HG03469 (cell line): ENCODE measurements around the gene PIAS4.

Experiments used
- ATAC-seq: cut with Tn5 transposase; IDR thresholded peaks from one replicate; pipeline ENCODE4 v1.9.1; 2021; ENCODE audit warnings: mild to moderate bottlenecking, moderate library complexity, moderate number of reproducible peaks; ENCODE audit not compliant: unreplicated experiment

The PIAS4 gene

DNA sequence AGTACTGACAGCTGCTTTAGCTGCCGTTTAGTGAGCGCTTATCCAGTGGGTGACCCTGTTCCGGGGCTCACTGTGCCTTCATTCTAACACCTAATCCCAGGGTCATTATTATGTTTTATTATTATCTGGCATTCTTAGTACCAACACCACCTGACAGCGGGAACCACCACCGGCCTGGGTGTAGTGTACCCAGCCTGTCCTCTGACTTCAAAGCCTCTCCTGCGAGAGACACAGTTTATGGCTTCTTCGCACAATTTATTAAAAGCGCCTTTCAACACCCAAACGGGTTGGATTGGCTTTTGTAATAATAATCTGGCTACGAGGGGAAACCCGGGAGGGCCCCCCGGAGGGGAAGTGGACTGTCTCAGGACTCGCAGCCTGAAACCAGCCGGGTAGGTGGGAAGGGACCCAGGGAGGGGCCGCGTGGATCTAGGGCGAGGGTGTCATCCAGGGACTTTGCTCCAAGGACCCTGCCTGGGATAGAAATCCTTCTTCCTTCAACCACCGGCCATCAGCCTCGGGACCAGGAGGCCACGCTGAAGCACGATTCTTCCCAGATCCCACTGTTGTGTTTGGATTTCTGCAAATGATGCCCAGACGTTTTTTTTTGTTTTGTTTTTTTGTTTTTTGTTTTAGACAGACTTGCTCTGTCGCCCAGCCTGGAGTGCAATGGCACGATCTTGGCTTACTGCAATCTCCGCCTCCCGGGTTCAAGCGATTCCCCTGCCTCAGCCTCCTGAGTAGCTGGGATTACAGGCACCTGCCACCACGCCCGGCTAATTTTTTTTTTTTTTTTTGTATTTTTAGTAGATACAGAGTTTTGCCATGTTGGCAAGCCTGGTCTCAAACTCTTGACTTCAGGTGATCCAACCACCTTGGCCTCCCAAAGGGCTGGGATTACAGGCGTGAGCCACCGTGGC lies 60.8 kb downstream of the PIAS4 start:
- no peak for ATAC-seq

DNA sequence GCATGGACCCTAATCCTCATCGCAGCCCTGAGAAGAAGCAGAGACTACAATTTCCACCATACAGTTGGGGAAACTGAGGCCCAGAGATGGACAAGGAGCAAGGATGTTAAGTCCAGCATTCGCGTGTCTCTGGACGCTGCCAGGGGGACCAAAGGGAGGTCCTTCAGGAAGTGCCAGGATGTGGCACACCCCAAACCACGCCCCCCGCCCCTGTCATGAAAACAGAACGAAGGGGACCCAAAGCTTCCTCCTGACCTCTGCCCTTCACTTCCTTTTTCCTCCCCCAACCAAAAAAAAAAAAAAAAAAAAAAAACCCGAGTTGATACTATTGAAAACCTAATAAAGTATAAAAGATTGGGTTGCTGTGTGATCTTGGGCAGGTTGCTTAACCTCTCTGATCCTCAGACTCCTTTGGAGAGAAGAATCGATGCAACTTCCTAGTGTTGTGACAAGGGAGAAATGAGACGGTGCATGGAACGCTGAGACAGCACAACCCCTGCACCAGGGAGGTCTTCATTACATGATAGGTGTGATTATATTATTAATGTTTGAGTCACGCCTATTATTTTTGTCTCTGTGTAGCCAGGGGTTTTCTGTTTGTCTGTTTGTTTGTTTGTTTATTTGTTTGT lies 61.9 kb downstream of the PIAS4 start:
- no peak for ATAC-seq

DNA sequence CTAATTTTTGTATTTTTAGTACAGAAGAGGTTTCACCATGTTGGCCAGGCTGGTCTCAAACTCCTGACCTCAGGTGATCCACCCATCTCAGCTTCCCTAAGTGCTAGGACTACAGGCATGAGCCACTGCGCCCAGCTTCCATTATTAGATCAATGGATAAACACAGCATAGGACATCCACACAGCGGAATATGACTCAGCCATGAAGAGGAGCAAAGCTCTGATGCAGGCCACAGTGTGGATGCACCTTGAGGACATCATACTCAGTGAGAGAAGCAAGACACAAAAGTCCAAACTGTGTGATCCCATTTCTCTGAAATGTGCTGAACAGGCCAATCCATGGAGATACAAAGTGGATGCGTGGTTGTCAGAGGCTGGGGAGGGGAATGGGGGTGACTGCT lies 64.1 kb downstream of the PIAS4 start:
- ATAC-seq = no peak

DNA sequence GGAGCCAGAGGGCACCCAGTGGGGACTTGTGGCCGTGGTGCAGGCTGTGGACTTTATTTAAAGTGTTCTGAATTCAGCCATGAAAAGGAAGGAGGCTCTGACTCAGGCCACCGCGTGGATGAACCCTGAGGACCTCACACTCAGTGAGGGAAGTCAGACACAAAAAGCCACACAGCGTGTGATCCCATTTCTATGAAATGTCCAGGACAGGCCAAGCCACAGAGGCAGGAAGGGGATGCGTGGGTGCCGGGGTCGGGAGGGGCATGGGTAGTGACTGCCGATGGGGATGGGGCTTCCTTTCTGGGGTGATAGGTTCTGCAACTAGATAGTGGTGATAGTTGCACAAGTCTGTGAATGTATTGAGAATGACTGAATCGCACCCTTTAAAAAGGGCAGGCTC lies 67.8 kb downstream of the PIAS4 start:
- no peak for ATAC-seq

DNA sequence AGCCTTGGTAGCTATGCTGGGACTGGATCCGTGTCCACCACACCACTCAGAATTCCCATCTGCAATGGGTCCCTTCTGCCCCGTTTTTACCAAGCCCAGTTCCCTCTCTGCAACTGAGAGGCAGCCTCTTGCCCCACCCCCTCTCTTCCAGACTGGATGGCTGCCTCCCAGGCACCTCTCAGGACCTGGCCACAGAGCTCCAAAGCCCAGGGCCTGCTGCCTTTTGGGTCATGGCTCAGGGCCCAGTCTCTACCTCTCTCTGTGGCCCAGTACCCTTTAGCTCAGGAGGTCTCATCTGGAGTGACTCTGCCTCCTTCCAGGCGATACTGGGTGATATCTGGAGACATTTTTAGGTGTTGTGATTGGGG lies 69.5 kb downstream of the PIAS4 start:
- no peak for ATAC-seq

DNA sequence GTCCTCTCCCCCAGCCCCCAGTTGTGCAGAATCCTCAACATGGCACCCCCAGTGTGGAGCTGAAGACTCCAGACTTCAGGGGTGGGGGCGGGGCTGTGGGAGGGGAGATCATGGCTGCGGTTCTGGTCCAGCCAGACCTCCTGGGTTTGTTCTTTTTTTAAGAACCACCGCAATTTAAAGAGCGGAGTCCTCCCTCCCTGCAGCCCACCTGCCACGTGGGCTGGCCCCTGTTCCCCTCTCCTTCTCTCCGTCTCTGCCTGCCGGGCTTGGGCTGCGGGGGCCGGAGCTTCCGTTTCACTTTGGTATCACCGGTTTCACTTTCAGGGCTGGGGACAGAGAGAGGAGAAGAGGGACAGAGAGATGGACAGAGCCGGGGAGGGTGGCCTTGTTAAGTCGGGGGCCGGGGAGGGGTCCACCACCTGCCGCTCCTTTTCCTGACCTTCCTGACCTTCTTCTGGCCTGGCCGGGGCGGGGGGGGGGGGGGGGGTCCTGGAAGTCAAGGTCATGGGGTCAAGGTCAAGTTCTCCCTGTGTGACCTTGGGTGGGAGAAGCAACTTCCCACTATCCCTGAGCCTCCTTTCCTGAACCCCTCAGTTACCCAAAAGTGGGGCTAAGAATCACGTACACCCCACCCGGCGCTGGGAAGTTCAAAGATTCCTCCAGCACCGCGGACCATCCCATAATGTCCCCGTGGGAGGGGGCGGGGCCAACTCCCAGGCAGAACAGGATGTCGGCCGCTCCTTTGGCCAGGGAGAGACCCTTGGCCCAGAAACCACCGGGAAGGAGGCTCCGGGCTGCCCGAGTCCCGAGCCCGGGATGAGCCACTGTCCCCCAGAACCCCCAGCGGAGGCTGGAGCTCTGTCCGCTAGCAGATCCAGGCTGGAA lies 70.5 kb downstream of the PIAS4 start:
- ATAC-seq = no peak

DNA sequence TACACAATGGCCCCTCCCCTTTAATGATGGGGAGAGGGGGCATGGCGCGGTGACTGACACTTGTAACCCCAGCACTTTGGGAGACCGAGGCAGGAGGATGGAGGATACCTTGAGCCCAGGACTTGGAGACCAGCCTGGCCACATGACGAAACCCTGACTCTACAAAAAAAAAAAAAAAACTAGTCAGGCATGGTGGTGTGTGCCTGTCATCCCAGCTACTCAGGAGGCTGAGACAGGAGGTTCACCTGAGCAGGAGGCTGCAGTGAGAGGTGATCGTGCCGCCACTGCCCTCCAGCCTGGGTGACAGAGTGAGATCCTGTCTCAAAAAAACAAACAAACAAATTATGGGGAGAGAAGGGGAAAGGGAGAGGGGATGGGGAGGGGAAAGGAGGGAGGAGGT lies 72.9 kb downstream of the PIAS4 start:
- no peak for ATAC-seq

DNA sequence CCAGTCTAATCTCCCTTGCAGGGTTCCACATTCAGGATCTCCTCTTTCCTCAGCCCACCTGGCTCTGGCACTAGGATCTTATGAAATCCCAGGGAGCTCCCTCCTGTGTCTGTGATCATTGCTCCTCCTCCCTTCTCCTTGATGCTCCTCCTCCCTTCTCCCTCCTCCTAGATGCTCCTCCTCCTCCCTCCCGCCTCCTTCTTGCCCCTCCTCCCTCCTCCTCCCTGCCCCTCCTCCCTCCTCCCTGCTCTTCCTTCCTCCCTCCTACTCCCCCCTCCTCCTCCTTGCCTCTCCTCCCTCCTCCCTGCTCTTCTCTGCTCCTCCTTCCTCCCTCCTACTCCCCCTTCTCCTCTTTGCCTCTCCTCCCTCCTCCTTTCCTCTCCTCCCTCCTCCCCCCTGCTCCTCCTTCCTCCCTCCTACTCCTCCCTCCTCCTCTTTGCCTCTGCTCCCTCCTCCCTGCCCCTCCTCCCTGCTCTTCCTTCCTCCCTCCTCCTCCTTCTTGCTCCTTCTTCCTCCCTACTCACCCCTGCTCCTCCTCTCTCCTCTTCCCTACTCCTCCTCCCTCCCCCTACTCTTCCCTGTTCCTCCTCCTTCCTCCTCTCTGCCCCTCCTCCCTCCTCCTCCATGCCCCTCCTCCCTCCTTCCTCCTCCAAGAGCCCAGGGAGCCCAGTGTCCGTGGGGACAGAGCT lies 74.0 kb downstream of the PIAS4 start:
- no peak for ATAC-seq

DNA sequence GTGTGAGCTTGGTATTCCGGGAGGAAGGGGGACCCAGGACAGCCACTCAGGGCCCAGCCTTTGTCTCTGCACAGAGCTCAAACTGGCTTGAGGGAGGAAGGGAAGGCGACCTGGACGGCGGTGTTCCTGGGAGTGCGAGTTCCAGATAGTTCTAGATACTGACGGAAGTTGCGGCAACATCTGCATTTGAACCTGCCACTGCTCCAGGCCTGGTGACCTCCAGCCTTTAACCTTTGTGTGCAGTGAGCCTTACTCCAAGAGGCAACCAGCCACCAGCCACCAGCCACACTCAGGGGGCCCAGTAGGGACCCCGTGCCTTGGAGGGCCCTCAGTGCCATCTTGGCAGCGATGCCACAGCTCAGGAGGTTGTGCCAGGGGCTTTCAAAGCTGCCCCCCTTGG lies 74.6 kb downstream of the PIAS4 start:
- no peak for ATAC-seq

DNA sequence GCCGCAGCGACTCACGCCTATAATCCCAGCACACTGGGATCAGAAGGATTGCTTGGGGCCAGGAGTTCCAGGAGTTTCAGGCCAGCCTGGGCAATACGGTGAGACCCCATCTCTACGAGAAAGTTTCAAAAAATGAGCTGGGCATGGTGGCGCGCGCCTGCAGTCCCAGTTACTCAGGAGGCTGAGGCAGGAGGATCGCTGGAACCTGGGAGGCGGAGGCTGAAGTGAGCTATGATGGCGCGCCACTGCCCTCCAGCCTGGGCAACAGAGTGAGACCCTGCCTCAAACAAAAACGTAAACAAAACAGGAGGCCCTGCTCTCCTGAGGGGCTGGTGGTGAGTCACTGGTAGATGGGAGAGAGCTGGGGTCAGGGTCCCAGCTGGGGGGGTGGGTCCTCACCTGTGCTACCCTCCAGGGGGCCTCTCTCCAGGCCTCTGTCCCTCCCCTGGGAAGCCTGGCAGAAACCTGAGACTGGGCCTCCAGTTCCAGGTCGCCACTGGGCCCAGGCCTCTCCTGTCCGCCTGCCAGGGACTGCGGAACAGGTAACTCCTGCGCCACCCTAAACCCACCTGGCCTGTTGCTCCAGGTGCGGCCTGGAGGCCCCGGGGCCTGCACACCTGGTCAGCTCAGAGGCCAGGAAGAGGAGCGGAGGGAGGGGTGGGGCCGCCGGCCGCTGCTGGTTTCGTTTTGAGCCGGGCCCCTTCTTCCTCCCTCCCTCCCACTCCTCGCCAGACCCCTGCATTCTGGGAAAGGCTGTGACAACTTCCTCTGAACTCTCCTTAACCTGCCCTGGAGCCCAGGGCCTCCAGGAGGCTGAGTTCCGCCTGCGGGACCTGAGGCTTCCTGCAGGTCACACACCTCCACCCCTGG lies 76.4 kb downstream of the PIAS4 start:
- no peak for ATAC-seq

DNA sequence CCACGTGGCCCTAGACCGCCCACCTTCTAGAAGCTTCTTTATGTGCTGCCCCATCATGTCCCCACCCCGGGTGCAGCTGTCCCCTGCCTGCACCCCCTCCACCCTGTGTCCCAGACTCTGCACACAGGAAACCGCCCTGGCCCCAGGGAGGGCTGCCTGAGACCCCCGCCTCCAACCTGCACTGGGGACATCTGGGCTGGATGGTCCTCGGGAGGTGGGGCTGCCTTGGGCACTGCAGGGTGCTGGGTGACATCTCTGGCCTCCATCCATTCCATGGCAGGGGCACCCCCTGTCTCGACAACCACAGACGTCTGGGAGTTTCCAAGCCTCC lies 77.0 kb downstream of the PIAS4 start:
- no peak for ATAC-seq

DNA sequence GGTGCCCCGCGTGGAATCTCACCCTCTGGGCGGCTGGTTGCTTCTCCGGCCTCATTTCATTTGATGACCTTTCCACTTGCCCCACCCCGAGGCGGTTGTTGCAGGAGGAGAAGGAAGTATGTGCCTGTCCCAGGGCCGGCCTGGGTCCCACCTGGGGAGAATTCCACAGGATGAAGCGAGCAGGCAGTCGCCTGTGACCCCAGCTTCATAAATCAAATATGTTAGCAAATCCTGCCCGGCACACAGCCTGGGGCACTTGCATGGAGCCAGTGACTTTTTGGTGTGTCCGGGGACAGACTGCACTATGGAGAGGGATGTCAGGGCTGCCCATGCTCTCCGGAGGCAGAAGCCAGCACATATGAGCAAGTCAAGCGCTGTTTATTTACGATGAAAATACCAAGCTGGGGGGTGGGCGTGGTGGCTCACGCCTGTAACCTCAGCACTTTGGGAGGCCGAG lies 78.9 kb downstream of the PIAS4 start:
- no peak for ATAC-seq

DNA sequence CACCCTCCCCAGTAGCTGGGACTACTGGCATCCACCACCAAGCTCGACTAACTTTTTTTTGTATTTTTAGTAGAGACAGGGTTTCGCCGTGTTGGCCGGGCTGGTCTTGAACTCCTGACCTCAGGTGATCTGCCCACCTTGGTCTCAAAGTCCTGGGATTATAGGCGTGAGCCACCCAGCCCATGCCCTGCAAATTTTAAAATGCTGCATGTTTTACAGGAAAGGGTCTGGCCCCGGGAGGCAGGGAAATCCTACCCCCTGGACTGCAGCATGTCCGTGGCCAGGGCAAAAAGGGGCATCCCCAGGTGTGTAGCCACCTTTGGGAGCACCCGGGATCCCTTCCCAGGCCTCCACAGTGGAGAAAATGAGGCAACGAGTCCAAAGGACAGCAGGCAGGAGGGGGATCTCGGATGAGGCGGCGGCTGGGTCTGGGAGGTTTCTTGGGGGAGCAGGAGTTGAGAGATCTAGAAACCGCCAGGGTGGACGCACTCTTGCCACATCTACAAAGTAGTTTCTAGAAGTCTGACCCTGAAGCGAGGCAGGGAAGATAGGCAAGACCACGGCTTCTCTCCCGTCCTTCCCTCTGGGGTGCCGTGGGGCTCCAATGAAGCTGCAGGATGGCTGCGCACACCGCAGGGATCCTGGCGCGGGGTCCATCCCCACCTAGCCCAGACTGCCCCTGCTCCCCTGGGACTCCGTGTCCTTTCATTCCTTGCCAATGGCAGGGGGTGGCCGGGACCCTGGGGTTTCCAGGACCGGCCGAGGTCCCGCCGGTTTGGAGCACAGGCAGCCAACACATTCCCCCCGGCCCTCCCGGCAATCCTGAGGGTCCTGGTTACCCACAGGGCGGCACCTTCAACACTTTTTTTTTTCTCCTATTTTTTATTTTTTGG lies 80.5 kb downstream of the PIAS4 start:
- no peak for ATAC-seq

DNA sequence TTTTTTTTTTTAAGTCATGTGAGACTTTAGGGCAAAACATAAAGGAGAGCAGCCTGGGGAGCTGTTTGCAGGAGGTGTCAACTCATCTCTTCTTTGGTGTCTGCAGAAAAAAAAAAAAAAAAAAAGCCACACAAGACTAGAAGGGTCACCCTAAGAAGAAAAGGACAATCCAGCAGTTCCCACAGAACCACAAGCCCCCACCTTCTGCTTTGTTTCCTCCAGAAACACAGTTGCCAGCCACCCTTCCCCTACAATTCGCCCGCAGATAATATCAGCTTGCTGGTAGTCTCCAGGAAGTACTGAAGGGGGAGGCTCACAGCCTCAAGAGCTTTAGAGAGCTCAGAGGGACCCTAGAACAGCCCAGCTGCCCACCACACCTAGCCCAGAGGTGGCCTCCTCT lies 81.4 kb downstream of the PIAS4 start:
- ATAC-seq = no peak
